Measurements from ENCODE around the gene KSR1.
"Not testable (repeated sequence)": the region's sequence is repeated elsewhere in the genome, so short reads cannot be mapped to it uniquely, and the experiment has no call there.

Gene KSR1

DNA sequence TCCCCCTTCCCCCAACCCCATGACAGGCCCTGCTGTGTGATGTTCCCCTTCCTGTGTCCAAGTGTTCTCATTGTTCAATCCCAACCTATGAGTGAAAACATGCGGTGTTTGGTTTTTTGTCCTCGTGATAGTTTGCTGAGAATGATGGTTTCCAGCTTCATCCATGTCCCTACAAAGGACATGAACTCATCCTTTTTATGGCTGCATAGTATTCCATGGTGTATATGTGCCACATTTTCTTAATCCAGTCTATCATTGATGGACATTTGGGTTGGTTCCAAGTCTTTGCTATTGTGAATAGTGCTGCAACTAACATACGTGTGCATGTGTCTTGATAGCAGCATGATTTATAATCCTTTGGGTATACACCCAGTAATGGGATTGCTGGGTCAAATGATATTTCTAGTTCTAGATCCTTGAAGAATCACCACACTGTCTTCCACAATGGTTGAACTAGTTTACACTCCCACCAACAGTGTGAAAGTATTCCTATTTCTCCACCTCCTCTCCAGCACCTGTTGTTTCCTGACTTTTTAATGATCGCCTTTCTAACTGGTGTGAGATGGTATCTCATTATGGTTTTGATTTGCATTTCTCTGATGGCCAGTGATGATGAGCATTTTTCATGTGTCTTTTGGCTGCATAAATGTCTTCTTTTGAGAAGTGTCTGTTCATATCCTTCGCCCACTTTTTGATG is 28.9 kb upstream of the KSR1 start:
- DNase-seq: not testable (repeated sequence)

DNA sequence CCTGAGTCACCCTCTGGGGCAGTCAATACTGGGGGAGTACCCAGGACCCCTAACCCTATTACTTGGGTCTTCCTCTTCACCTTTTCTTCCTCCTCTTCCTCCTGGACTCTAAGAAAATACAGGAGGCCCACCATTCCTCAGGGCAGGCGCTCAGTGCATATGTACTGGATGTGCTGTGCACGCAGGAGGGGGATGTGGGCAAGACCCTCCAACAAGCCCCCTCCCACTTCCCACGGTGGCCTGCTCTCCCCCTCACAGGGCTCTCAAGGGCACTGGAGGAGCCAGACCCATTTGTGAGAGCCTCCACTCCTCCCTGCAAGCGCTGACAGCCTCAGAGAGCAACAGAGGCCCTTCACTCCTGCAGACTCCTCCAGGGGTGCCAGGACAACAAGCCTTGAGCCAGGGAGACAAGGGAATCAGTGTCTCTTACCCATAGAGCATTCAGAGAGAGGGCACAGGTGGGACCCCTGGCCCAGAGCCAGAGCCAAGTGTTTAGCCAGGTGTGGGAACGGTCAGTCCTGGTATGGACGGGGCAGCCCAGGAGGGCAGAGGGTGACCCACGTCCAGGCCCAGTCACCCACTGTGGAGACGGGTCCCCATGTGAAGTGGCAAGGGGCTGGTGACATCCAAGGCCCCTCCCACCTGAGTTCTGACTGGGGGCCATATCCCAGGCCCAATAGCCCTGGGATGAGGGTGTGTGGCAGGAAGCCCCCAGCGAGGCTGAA is 27.3 kb upstream of the KSR1 start:
- no peak for DNase-seq

DNA sequence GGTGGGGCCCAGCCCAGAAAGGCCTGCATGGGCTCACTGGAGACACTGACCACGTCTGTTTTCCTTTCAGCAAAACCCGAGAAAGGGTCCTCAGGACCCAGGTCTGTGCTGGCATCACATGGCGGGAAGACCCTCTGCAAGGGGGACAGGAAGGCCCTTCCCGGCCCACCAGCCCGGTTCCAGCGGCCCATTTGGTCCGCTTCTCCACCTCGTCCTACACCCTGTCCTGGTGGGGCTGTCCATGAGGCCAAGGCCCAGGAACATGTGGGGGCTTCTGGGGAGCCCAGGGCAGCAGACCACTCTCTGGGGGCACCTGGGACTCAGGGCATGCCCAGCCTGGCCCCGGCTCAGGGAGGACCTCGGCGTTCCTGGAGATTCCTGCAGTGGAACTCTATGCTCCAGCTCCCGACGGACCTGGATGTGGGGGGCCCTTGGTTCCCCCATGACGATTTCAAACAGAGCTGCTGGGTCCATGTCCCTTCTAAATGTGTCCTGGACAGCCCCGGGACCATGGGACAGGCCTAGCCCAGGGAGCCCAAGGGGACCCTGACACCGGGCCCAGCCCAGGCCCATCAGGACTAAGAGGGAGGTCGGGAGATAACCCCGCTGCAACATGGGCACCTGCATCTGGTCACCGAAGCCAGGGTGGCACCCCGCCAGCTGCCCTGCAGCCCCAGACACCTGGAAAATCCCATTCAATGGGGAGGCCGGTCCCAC is 26.4 kb upstream of the KSR1 start:
- DNase-seq: no peak

DNA sequence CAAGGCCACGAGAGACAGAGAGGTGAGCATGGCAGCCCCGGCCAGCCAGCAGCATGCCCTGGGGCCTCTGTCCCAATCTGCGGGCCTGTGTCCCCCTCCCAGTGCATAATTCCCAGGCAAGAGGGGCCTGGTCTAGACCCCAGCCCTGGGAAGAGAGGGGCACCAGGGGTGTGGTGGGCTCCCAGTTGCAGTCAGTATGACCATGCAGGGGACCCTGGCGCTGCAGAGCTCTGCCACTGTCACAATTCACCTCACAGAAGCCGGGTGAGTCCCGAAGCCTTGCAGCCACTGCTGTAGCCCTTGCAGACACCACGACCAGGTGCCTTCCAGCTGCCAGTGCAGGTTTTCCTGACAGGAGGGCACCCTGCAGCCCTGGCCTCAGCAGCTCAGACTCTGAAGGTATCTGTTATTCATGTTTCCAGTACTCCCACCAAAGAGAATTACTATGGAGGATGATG is 25.8 kb upstream of the KSR1 start:
- DNase-seq: no peak

- peak; percentile 92 for DNase-seq
Observed at GRCh38 chr17:27430882-27431491, 25.3 kb upstream of the KSR1 start.

DNA sequence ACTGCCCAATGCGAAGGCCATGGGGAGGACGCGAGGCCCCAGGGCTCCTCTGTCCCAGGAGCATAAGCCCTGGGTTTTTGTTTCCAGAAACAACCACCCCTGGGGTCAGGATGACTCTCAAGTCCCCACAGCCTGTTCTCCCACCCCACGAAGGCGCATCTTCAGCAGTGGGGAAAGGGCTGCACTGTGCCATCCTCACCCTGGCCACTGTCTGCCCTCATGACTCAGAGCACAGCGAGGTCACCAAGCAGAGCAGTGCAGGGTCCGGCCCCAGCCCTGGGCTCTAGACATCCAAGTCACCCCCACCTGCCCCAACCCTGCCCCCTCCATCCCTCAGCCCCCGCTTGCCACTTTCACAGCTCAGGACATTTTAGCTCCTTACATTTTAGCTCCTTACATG is 22.7 kb upstream of the KSR1 start:
- no peak for DNase-seq

GRCh38 chr17:27435431-27436070 is 20.7 kb upstream of the KSR1 start:
- DNase-seq: not testable (repeated sequence)

DNA sequence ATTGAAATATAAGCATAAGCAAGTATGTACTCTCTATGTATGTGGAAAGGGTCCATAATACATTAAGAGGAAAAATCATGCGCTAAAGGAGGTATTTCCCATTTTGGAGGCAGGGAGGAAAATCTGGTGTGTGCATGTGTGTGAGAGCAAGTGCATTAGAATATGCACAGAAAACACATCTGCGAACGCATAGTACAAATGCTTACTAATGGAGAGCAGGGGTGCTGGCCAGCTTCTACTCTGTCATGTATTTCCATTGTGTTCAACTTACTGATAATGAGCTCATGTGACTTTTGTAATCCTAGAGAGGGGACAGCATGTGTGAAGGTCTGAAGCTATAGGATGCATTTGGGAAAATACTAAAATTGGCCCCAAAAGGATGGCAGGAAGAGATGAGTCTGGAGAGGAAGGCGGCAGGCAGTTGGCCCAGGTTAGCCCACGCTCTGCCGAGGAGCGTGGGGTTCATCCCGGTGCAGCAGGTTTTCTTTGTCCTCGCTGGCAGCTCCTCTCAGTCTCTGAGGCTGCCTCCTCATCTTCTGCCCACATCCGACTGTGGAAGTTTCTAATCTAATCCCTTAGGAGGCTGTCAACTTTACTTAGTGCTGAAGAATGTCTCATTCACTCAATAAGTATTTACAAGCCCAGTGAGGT is 17.8 kb upstream of the KSR1 start:
- no peak for DNase-seq

GRCh38 chr17:27439342-27439741 is 16.9 kb upstream of the KSR1 start:
- no peak for DNase-seq

DNA sequence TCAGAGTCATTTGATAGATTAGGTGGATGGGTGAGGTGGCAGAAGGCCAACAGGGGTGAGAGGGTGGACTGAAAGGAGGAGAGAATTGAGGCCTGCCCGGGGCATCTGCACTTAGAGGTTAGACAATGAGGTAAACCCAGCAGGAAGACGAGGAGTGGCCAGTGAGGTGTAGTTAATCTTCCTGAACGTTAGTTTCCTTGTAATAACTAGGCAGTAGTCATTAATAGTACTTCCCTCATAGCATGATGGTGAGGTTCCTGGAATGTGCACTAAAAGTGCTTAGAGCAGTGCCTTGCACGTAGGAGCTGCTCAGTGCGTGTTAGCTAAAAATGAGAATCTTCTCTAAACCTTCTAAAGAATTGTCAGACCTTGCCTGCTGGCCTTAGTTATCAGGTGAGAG is 13.5 kb upstream of the KSR1 start:
- no peak for DNase-seq

DNA sequence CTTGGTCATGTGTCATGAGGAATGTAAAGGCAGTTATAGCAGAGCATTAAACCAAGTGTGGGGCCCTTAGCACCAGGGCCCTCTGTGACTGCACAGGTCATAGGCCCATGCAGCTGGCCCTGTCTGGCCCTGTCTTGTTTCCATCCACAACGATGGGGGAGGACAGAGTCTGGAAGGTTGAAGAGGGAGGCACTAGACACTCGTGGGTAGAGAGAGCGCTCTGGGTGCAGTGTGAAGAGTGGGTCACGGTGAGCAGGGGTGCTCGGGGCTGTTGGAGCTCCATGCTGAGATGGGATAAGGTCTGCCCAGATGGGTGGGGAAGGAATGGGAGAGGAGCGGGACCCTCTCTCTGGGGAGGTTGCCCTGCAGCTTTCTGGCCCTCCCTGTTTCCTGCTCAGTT is 12.8 kb upstream of the KSR1 start:
- no peak for DNase-seq

DNA sequence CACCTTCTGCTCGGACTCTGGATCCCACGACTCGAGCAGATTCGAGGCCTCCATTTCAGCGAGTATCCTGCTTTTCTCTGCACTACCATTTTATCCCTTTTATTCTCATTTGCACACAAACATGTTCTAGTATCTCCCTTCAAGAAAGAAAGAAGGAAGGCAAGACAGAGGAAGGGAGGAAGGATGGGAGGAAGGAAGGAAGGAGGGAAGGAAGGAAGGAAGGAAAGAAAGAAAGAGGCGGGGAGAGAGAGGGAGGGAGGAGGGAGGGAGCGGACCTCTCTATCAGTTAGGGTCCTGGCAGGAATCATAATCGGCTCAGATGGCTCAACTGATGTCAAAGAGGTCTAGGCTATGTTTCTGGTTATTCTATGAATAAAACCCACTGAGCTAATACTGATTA is 10.3 kb upstream of the KSR1 start:
- DNase-seq: no peak

DNA sequence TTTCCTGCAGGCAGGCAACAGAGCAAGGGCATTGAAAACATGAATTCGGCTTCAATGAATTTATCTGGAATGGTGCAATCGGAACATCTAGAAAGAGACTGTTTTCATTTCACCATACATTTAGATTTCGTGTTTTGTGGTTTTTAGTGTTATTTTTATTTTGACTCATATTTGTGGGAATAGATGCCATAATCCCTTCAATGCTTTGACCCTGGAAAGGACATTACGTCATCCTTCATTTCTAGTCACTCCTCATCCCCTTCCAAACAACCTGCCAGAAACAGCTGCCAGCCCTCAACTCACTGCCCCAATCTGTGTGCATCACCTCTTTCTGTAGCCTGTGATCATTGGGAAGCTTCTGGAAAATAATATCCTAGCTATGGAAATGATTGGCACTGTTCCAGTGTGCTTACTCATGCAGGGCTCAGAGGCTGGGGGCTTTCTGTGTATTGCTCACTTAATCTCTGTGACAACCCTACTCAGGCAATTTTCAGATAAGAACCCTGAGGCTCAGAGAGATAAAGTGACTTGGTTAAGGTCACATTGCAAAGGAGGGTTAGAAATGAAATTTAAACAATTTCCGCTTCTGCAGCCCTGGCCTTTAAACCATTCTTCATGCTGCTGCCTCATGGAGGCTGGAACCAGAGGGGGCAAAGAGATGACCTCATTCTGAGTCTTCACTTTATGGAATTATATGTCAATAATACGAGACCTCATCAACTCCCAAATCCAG is 9.5 kb upstream of the KSR1 start:
- no peak for DNase-seq

DNA sequence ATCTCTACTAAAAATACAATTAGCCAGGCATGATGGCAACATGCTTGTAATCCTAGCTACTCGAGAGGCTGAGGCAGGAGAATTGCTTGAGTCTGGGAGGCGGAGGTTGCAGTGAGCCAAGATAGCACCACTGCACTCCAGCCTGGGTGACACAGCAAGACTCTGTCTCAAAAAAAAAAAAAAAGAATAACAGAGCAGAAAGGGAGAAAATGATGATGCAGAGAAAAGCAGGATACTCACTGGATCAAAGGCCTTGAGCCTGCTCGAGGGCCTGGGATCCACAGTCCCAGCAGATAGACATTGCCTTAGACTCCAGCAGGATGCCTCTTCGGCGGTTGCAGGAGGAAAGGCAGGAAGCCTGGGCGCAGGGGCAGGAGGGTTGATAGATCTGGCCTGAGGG is 7.7 kb upstream of the KSR1 start:
- DNase-seq: not testable (repeated sequence)

DNA sequence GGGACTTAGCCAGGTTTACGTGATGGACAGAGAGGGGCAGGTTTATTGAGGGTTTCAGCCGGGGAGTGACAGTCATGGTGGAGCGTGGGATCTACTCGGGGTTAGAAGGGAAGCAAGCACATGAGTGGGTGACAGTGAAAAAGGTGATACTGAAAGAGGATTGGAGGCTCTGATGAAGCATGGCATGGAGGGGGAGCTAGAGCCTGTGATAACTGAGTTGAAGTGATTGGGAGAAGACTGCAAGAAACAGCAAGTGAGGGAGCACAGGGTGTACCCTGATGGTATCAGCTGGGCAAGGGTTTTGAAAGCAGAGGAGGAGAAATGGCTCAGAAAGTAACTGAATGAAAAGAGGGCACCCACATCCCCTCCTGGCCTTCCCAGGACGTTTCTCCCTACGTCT is 6.7 kb upstream of the KSR1 start:
- no peak for DNase-seq

DNA sequence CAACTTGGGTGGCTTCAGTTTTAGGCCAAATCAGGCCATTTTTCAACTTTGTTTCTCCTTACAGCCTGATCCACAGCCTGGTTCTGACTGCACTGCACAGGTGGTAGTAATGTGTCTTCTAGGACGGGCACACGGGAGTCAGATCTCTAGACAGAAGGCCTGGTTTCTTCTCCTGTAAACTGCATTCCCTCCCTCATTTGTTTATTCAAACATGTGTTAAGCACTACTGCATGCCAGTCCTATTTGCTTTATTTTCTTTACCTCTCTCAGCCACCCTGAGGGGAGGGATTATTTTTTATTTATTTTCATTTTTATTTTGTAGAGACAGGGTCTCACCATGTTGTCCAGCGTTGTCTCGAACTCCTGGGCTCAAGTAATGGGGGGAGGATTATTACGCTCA is 6.3 kb upstream of the KSR1 start:
- no peak for DNase-seq

DNA sequence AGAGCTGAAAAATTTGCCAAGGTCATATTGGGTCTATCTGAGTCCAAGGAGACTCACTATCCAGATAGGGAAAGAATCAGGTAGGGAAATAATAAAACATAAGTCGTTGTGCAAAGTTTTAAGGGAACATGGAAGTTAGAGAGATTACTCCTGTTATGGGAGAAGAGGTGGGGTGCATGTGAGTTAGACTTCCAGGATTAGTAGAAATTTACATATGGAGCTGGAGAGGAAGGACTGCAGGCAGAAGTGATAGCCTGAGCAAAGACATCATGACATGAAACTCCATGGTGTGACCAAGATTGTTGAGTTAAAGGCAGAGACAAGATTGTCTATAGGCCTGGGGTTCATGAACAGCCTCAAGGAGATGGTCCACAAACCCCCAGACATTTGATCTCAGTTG is 5.8 kb upstream of the KSR1 start:
- DNase-seq: no peak

GRCh38 chr17:27451906-27452305 is 4.3 kb upstream of the KSR1 start:
- DNase-seq: no peak

GRCh38 chr17:27452828-27453227 is 3.4 kb upstream of the KSR1 start:
- DNase-seq: no peak

DNA sequence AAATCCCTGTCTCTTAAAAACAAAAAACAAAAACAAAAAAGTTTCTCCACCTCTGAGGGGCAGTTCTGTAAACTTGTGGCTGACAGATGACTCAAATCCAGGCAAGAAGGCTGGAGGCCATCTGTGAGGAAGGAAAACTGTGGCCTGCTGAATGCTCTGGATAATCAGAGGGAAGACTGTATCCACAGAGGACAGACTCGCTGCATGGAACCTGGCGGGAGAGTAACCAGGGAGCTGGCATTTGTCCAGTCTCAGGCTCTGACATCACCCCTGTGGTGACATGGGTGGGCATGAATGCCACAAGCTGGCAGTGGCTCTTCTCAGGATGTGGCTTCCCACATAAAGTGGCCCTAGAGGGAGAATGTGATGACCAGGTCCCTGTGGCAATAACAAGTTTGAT is 2.8 kb upstream of the KSR1 start:
- no peak for DNase-seq

DNA sequence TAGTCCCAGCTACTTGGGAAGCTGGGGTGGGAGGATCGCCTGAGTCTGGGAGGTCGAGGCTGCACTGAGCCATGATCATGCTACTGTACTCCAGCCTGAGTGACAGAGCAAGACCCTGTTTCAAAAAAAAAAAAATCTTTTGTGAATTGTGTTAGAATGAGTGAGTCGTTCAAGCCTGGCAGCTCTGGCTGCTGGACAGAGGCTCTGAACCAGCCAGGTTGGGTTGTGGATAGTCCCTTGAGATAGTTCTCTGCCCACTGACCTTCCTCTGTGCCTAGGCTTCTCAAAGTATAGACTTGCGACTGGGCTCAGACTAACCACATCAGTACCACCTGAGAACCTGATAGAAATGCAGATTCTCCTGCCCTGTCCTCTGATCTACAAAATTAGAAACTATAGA is 2.2 kb upstream of the KSR1 start:
- no peak for DNase-seq

Data from islet precursor cell (in vitro differentiated cells).